Measurements from ENCODE around the gene PXK. TPM values are rescaled to one million over a fixed set of nuclear protein-coding genes. Genes with fewer than 3 reads are reported as not detected.

PXK gene
- total and polyA plus RNA-seq, 10 of the 15 experiments (the other 5 are each of a cell fraction or from before 2014, with no cell fraction given) = 8.4 to 38.0 (median 27.6) TPM

- no peaks in the 10 kb centered on the region for H4K20me1 ChIP-seq (ENCODE audit: control insufficient read depth, insufficient read depth)
- H3K79me2 ChIP-seq (ENCODE audit: control insufficient read depth, insufficient read depth, low read length) = peaks cover 7% of the 10 kb centered on the region
- H3K27me3 ChIP-seq (replicated peaks in 1 of 2; ENCODE audit: control insufficient read depth in 2 of 2, insufficient read depth in 2 of 2, low read length in 1 of 2) = no peaks in the 10 kb centered on the region
- H3K9me3 ChIP-seq (replicated peaks; ENCODE audit: control insufficient read depth, insufficient read depth, low read length) = no peaks in the 10 kb centered on the region
- intact Hi-C loops (cut with micrococcal nuclease; ENCODE audit: unreplicated experiment) (no loop called here), in situ Hi-C loops (cut with MboI) (no loop called here)
- ChIA-PET POLR2A (interaction anchor here (0.8 to 12.7 kb wide), 4 partner anchors 14 to 154 kb away, joined by 3 to 221 read pairs (median 3); partner anchors contain the start of gene PXK), RAD21 (ENCODE audit: unreplicated experiment) (interaction anchor here (0.6 to 8.7 kb wide), 14 partner anchors 9 to 1035 kb away, joined by 3 to 149 read pairs (median 4); partner anchors contain the start of genes HTD2, KCTD6, PXK and RPP14), SMC1A (ENCODE audit: uncharacterized antibody, unreplicated experiment) (interaction anchor here (0.5 to 15.0 kb wide), 19 partner anchors 13 to 177 kb away, joined by 3 to 324 read pairs (median 5); partner anchors contain the start of genes HTD2, PXK and RPP14), CTCF (interaction anchor here (0.6 to 12.5 kb wide), 11 partner anchors 14 to 147 kb away, joined by 3 to 204 read pairs (median 3); partner anchors contain the start of genes HTD2, KCTD6, PXK and RPP14)
- H3K27ac ChIP-seq (ENCODE audit: control insufficient read depth, insufficient read depth) = peak overlapping the region; percentile 85
- WGBS (ENCODE audit: insufficient coverage, insufficient replicate concordance, low lambda C conversion rate, missing lambda C conversion rate) = 0% methylated on average over 2 of the region's 2 CpGs
- H3K4me3 ChIP-seq = peak overlapping the region; percentile 9; the same call in 1 of the 2 replicates
- ATAC-seq (peak; percentile 16), FAIRE-seq (no peak), DNase-seq (ENCODE audit: low read depth, low spot score) (no peak)
- BruUV-seq (replicated peaks) = no TSS peak
- H2AFZ ChIP-seq (ENCODE audit: control insufficient read depth, low read depth, low read length) = no peak overlapping the region
- peaks cover 59% of the 10 kb centered on the region for H3K4me1 ChIP-seq (ENCODE audit: control insufficient read depth, insufficient read depth, low read length)
- H3K4me2 ChIP-seq (ENCODE audit: control insufficient read depth, insufficient read depth) = peak overlapping the region; percentile 69
- no peak overlapping the region for H3K9ac ChIP-seq (ENCODE audit: control insufficient read depth, insufficient read depth, low read length)
- H3K36me3 ChIP-seq (ENCODE audit: control insufficient read depth in 2 of 2, insufficient read depth in 2 of 2, low read length in 1 of 2) = no peaks in the 10 kb centered on the region
- TF ChIP-seq RAD21 (IDR thresholded peaks at IDR 0.05; ENCODE audit: insufficient read depth, low read depth, low read length) (no peak), LARP7 (IDR thresholded peaks at IDR 0.05) (no peak), RUNX3 (IDR thresholded peaks at IDR 0.05; ENCODE audit: low read length) (peak; percentile 38; the same call in 1 of the 2 replicates), IRF3 (IDR thresholded peaks at IDR 0.05) (no peak)
These were observed 17.9 kb downstream of the PXK start for GRCh38 chr3:58350627-58351013.

- ATAC-seq (peak; percentile 5; the same call in 1 of the 3 replicates), DNase-seq (ENCODE audit: low read depth, low spot score) (no peak), FAIRE-seq (no peak)
- H3K4me3 ChIP-seq = 0 out of 2 replicates have a peak overlapping the region, but pooled peaks have one; percentile 5
- ChIA-PET CTCF (interaction anchor here (1.0 to 12.5 kb wide), 9 partner anchors 14 to 177 kb away, joined by 3 to 204 read pairs (median 5); partner anchors contain the start of genes HTD2, PXK and RPP14), RAD21 (ENCODE audit: unreplicated experiment) (interaction anchor here (1.2 to 8.7 kb wide), 7 partner anchors 8 to 278 kb away, joined by 3 to 149 read pairs (median 7); partner anchors contain the start of genes HTD2, PXK and RPP14), POLR2A (interaction anchor here (12.7 kb wide), 1 partner anchor 15 kb away, joined by 221 read pairs; the partner anchor contains the start of gene PXK), SMC1A (ENCODE audit: uncharacterized antibody, unreplicated experiment) (interaction anchor here (0.7 to 15.0 kb wide), 10 partner anchors 16 to 143 kb away, joined by 3 to 324 read pairs (median 4); partner anchors contain the start of genes HTD2, PXK and RPP14)
- intact Hi-C loops (cut with micrococcal nuclease; ENCODE audit: unreplicated experiment) = no loop called here
- peaks cover 7% of the 10 kb centered on the region for H3K79me2 ChIP-seq (ENCODE audit: control insufficient read depth, insufficient read depth, low read length)
- in situ Hi-C loops (cut with MboI) = no loop called here
- H2AFZ ChIP-seq (ENCODE audit: control insufficient read depth, low read depth, low read length) = peak overlapping the region; percentile 15; the same call in 1 of the 2 replicates
- H3K4me2 ChIP-seq (ENCODE audit: control insufficient read depth, insufficient read depth) = peak overlapping the region; percentile 55
- BruUV-seq (replicated peaks) = no TSS peak
- H3K27ac ChIP-seq (ENCODE audit: control insufficient read depth, insufficient read depth) = peak overlapping the region; percentile 22
- H3K36me3 ChIP-seq (ENCODE audit: control insufficient read depth in 2 of 2, insufficient read depth in 2 of 2, low read length in 1 of 2) = no peaks in the 10 kb centered on the region
- H3K9me3 ChIP-seq (replicated peaks; ENCODE audit: control insufficient read depth, insufficient read depth, low read length) = no peaks in the 10 kb centered on the region
- H3K4me1 ChIP-seq (ENCODE audit: control insufficient read depth, insufficient read depth, low read length) = peaks cover 72% of the 10 kb centered on the region
- no peak overlapping the region for H3K9ac ChIP-seq (ENCODE audit: control insufficient read depth, insufficient read depth, low read length)
- TF ChIP-seq BCL11A (IDR thresholded peaks at IDR 0.05; ENCODE audit: low read depth, low read length) = no peak
- peak; percentile 24 for TF ChIP-seq BCL3 (IDR thresholded peaks at IDR 0.05; ENCODE audit: borderline replicate concordance, insufficient read depth, low read depth, low read length, poor library complexity, severe bottlenecking)
- no peak for TF ChIP-seq NFYA (IDR thresholded peaks at IDR 0.05; ENCODE audit: borderline replicate concordance, low read depth, low read length)
- TF ChIP-seq EED (IDR thresholded peaks at IDR 0.05; ENCODE audit: low read depth) = 0 out of 2 replicates have a peak, but pooled peaks have one; percentile 21
- no peaks in the 10 kb centered on the region for H4K20me1 ChIP-seq (ENCODE audit: control insufficient read depth, insufficient read depth)
- H3K27me3 ChIP-seq (replicated peaks in 1 of 2; ENCODE audit: control insufficient read depth in 2 of 2, insufficient read depth in 2 of 2, low read length in 1 of 2) = no peaks in the 10 kb centered on the region
- 23% methylated on average over 3 of the region's 3 CpGs for WGBS (ENCODE audit: insufficient coverage, insufficient replicate concordance, low lambda C conversion rate, missing lambda C conversion rate)
These were observed 19.2 kb downstream of the PXK start for GRCh38 chr3:58351920-58352319.
